HuH-7 (cell line): Measurements from ENCODE around the gene SLC12A3.

Source experiments
- DNase-seq: peaks from one replicate; pipeline ENCODE4 v3.0.0; 2011; ENCODE audit warnings: low spot score

Gene SLC12A3

GRCh38 chr16:56864960-56865359 lies at the start of gene SLC12A3:
Gene SLC12A3, plus strand, starts transcription at chr16:56865207. Its CDS starts 29 bp downstream, at chr16:56865236.
- DNase-seq, result no peak

- DNase-seq, result no peak
Measured at GRCh38 chr16:56815721-56816120, 49.3 kb upstream of the SLC12A3 start.

GRCh38 chr16:56817056-56817455 lies 48.0 kb upstream of the SLC12A3 start:
- no peak for DNase-seq

- no peak for DNase-seq
Measured at GRCh38 chr16:56817938-56818337, 47.1 kb upstream of the SLC12A3 start.

- no peak for DNase-seq
Measured at GRCh38 chr16:56823081-56823733, 41.8 kb upstream of the SLC12A3 start.

GRCh38 chr16:56824331-56824730 lies 40.7 kb upstream of the SLC12A3 start:
- no peak for DNase-seq

- no peak for DNase-seq
Measured at GRCh38 chr16:56824804-56825203, 40.2 kb upstream of the SLC12A3 start.

GRCh38 chr16:56825826-56826225 lies 39.2 kb upstream of the SLC12A3 start:
- DNase-seq, result no peak

- DNase-seq, result no peak
Measured at GRCh38 chr16:56828647-56829046, 36.4 kb upstream of the SLC12A3 start.

GRCh38 chr16:56830669-56831068 lies 34.3 kb upstream of the SLC12A3 start:
- DNase-seq, result no peak

GRCh38 chr16:56832768-56833167 lies 32.2 kb upstream of the SLC12A3 start:
- DNase-seq, result no peak

GRCh38 chr16:56833243-56833970 lies 31.6 kb upstream of the SLC12A3 start:
- DNase-seq, result no peak

GRCh38 chr16:56835320-56835719 lies 29.7 kb upstream of the SLC12A3 start:
- DNase-seq, result no peak

- no peak for DNase-seq
Measured at GRCh38 chr16:56836410-56837230, 28.4 kb upstream of the SLC12A3 start.

- no peak for DNase-seq
Measured at GRCh38 chr16:56838622-56839337, 26.2 kb upstream of the SLC12A3 start.

GRCh38 chr16:56841233-56841632 lies 23.8 kb upstream of the SLC12A3 start:
- DNase-seq, result no peak

GRCh38 chr16:56841659-56842058 lies 23.3 kb upstream of the SLC12A3 start:
- no peak for DNase-seq

GRCh38 chr16:56842133-56842532 lies 22.9 kb upstream of the SLC12A3 start:
- DNase-seq, result no peak

- DNase-seq, result no peak
Measured at GRCh38 chr16:56844056-56844455, 21.0 kb upstream of the SLC12A3 start.

GRCh38 chr16:56847173-56847910 lies 17.7 kb upstream of the SLC12A3 start:
- DNase-seq, result no peak
